HG02852 (cell line): ENCODE data around the gene FGR.

Experiments used
- ATAC-seq: cut with Tn5 transposase; IDR thresholded peaks from one replicate; pipeline ENCODE4 v1.9.1; 2021; ENCODE audit warnings: mild to moderate bottlenecking, moderate library complexity; ENCODE audit not compliant: unreplicated experiment

Gene FGR

GRCh38 chr1:27617420-27617819 is 17.6 kb downstream of the FGR start:
- ATAC-seq, result no peak

DNA sequence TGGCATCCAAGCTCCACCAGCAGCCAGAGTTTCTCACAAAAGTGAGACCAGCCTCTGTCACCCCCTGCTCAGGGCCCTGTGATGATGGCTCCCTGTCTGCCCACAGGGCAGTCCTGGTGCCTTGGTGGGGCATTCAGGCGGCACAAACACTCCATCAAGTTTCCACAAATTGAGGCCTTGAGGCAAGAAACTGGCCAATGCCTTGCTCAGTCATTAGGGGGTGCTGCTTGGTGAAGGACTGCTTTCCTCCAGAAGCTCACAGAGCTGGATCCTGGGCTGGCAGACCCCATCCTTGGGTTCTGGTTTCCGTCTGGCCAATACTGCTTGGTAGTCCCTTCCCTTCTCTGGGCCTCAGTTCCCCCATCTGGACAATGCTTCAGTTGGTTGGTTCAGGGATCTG is 18.5 kb downstream of the FGR start:
- no peak for ATAC-seq

DNA sequence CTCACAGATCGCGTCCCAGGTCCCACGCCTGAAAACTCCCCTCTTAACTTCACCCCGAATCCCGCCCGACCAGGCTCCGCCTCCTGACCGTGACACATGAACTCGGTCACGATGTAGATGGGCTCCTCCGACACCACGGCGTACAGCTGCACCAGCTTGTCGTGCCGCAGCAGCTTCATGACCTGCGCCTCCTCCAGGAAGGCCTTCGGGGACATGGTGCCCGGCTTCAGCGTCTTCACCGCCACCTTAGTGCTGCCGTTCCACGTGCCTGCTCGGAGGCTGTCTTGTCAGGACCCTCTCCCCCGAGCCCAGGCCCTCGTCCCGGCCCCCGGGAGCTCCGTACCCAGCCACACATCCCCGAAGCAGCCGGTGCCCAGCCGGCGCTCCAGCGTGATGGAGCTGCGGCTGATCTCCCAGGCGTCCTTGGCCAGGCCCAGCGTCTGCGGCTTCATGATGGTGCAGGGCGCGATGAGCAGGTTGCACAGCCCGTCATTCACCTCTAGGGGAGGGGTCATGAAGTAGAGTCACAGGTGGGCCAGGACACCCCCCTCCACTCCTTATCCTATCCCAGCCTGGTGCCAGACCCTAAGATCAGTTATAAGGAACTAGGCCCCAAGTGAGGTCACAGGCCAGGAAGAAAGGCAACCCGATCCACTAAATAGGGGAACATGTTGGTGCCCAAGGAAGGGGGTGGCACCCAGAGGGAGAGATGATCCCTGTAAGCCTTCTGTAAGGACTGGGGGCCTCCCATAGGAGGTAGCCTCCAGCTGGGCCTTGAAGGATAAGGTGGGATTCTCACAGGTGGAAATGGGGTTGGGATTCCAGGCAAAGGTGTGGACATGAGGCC is 19.4 kb downstream of the FGR start:
- no peak for ATAC-seq

- no peak for ATAC-seq
Measured at GRCh38 chr1:27614625-27615344, 20.2 kb downstream of the FGR start.

- no peak for ATAC-seq
Measured at GRCh38 chr1:27614043-27614624, 20.9 kb downstream of the FGR start.

GRCh38 chr1:27612718-27613117 is 22.3 kb downstream of the FGR start:
- ATAC-seq, result no peak

GRCh38 chr1:27611450-27611849 is 23.5 kb downstream of the FGR start:
- ATAC-seq, result no peak

GRCh38 chr1:27609618-27610240 is 25.3 kb downstream of the FGR start:
- no peak for ATAC-seq

DNA sequence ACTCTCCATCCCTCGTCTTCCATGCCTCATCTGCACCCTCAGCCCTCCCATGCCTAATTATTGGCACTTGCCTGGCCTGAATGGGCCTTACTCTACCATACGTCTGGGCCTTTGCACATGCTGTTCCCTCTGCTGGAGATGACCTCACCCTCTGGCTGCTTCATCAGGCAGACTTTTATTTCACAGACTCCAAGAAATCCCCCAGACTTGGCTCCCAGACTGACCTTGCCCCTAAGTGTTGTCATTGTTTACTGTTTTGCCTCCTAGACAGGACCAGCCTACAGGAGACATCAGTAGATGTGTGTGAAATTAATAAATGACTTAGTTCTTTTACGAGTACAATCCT is 25.8 kb downstream of the FGR start:
- ATAC-seq, result no peak

GRCh38 chr1:27607239-27607804 is 27.7 kb downstream of the FGR start:
- ATAC-seq, result no peak

DNA sequence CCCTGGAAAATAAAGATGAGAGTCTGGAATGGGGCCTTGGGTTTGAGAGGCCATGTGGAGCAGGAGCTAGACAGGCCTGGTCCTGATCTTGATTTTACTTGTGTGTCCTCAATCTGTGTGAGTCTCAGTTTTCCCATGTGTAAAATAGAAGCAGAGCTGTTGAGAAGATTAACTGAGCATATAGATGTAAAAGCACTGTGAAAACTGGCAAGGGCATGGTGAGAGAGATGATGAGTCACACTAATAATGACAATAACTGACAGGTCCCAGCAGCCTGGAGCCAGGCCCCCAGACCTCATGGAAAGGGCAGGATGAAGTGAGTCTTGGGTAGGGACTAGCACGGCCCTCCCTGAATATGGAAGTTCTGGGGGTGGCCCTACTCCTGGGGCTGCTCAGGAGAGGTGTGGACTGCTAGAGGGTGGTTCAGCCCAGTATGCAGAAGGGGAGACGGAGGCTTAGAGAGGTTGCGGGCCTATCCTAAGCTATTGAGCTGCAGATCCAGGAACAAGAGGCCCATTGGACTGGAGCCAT is 28.2 kb downstream of the FGR start:
- ATAC-seq, result no peak

- no peak for ATAC-seq
Measured at GRCh38 chr1:27605796-27606707, 28.9 kb downstream of the FGR start.

- no peak for ATAC-seq
Measured at GRCh38 chr1:27605300-27605766, 29.7 kb downstream of the FGR start.

GRCh38 chr1:27604579-27605299 is 30.2 kb downstream of the FGR start:
- ATAC-seq, result no peak

DNA sequence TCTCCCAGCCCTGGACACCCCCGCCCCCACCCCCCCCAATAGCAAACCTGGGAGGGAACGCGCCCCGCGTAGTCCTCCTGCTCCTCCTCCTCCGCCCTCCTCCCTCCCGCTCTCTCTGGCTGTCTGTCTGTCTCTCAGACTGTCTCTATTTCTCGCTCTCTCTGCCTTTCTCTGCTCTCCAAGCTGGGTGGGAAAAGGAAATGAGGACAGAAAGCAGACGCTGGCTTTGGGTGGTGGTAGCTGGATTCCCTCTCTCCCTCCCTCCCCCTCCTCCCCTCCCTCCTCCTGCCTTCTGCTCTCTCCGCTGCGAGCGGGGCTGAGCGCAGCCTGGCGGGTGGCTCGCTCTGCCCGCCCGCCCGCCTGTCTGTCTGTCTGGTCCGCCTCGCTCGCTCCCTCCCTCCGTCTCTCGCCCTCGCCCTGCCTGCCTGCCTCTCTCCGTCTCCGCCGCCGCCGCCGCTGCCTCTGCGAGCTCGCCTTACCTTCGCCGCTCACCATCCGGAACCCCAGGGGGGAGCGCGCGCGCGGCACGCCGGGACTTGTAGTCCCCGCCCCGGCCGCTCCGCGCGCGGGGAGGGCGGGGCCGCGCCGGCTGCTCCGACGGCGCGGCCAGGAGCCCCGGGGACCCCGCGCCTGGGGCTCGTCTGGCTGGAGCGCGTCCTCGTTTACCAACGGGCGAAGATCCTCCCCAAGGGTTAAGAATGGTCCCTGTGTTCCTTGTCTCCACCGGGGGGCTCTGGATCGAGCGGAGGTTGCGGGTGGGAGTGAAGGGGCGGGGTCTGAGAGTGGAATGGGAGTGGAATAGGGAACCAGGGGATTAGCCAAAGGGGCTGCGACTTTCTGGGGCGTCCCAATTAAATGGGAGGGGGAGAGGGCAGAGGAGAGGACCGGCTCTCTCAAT is 31.1 kb downstream of the FGR start, which contains the start of gene AHDC1:
Gene AHDC1, minus strand, starts transcription at position 464 of the 898 bp plus-strand sequence. CDS start 52,029 bp downstream, outside the sequence.
- peak; percentile 42 for ATAC-seq

- ATAC-seq, result no peak
Measured at GRCh38 chr1:27603309-27603680, 31.7 kb downstream of the FGR start.

DNA sequence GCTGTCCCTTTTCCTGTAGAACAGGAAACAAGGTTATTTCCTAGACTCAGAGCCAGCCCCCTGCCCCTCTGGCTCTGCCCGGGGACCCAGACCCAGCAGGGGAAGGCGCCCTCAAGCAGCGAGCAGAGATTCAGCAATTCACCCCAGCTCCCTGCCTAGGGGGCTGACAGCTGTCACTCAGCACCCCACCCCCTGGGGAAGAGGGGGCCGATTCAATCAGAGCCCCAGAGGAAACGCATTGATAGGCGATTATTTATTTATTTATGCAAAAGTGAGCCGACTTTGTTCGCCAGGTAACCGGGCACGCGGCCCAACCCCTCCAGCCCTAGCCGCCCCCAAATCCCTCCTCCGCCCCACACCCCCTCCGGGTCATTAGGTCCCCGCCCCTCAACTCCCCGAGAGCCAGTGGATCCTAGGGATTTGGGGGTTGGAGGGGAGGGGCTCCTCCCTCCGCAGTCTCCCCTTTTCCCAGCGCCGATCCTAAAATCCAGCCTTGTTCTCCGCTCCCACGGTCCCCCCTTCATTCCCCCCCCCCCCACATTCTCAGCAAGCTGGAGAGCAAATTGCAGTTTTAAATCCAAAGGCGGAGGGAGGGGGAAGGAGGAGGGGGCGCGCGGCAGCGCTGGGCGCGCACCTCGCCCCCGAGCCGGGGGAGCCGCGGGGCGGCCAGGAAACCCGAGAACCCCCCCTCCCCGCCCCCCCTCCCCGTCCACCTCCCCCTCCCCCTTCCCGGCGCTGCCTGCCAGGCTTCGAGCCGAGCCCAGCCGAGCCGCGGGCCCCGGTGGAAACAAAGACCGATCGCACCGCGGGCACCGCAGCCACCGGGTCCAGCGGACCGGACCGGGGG is 32.3 kb downstream of the FGR start:
- ATAC-seq, result no peak
